ENCODE results near the gene DNAH10.
A peak's percentile ranks its signal among the peaks of the same experiment; 100 is the strongest.

DNAH10 gene

GRCh38 chr12:123963821-123964220 is 201.7 kb downstream of the DNAH10 start:
- no peak for TF ChIP-seq CTCF (IDR thresholded peaks at IDR 0.05; ENCODE audit: low read depth, low read length, missing control alignments)
- no peak overlapping the region for H3K4me3 ChIP-seq (ENCODE audit: low read depth, low read length)
- no peak for DNase-seq (ENCODE audit: low read depth)

- no peak for TF ChIP-seq CTCF (IDR thresholded peaks at IDR 0.05; ENCODE audit: low read depth, low read length, missing control alignments)
- DNase-seq (ENCODE audit: low read depth) = no peak
- no peak overlapping the region for H3K4me3 ChIP-seq (ENCODE audit: low read depth, low read length)
These were observed 203.3 kb downstream of the DNAH10 start for GRCh38 chr12:123965382-123965781.

- no peak overlapping the region for H3K4me3 ChIP-seq (ENCODE audit: low read depth, low read length)
- no peak for DNase-seq (ENCODE audit: low read depth)
- TF ChIP-seq CTCF (IDR thresholded peaks at IDR 0.05; ENCODE audit: low read depth, low read length, missing control alignments) = no peak
These were observed 204.5 kb downstream of the DNAH10 start for GRCh38 chr12:123966596-123966995.

GRCh38 chr12:123967121-123967586 is 205.1 kb downstream of the DNAH10 start:
- TF ChIP-seq CTCF (IDR thresholded peaks at IDR 0.05; ENCODE audit: low read depth, low read length, missing control alignments) = no peak
- DNase-seq (ENCODE audit: low read depth) = no peak
- H3K4me3 ChIP-seq (ENCODE audit: low read depth, low read length) = no peak overlapping the region

GRCh38 chr12:123971449-123971769 is 209.3 kb downstream of the DNAH10 start:
- no peak for DNase-seq (ENCODE audit: low read depth)
- no peak for TF ChIP-seq CTCF (IDR thresholded peaks at IDR 0.05; ENCODE audit: low read depth, low read length, missing control alignments)
- H3K4me3 ChIP-seq (ENCODE audit: low read depth, low read length) = peak overlapping the region; percentile 73; the same call in 1 of the 2 replicates

GRCh38 chr12:123971770-123972456 is 209.8 kb downstream of the DNAH10 start:
- TF ChIP-seq CTCF (IDR thresholded peaks at IDR 0.05; ENCODE audit: low read depth, low read length, missing control alignments) = no peak
- H3K4me3 ChIP-seq (ENCODE audit: low read depth, low read length) = peak overlapping the region; percentile 73
- no peak for DNase-seq (ENCODE audit: low read depth)

Data from GM12864 (cell line).